Left ventricle myocardium inferior (tissue), 1 donor: ENCODE results near the gene RPP25L. TPM values are rescaled to one million over a fixed set of nuclear protein-coding genes. Genes with fewer than 3 reads are reported as not detected.

ENCODE experiments used
- DNase-seq: peaks from one replicate; pipeline ENCODE4 v3.0.0-alpha.2; 2020
- H3K27ac ChIP-seq: fragments of 200-600 bp; replicated peaks from 2 replicates; pipeline ENCODE4 v1.8.0; 2021
- H3K27me3 ChIP-seq: fragments of 200-600 bp; 2 replicates; pipeline ENCODE4 v1.8.0; 2021; ENCODE audit warnings: low read depth
- H3K36me3 ChIP-seq: fragments of 200-600 bp; 2 replicates; pipeline ENCODE4 v1.8.0; 2021
- H3K4me1 ChIP-seq: fragments of 200-600 bp; 2 replicates; pipeline ENCODE4 v1.8.0; 2021
- H3K4me3 ChIP-seq: fragments of 200-600 bp; 2 replicates; pipeline ENCODE4 v1.8.0; 2021; ENCODE audit warnings: mild to moderate bottlenecking, moderate library complexity
- H3K9me3 ChIP-seq: fragments of 200-600 bp; replicated peaks from 2 replicates; pipeline ENCODE4 v1.8.0; 2021
- intact Hi-C: fragments of 100-400 bp; cut with micrococcal nuclease; formaldehyde crosslinking; loops from one replicate; pipeline ENCODE4 v1.11.0; 2022
- total RNA-seq: library from RNA; stranded (reverse); fragmentation: NEBNext Ultra II Directional; extraction: Animal tissue kit (Norgen Biotek cat#: 25700); gene quantifications from one replicate; pipeline ENCODE4 v1.2.1, GENCODE V29; 2021
- TF ChIP-seq, protein P1 (sequence below): fragments of 200-600 bp; IDR thresholded peaks from 2 replicates; pipeline ENCODE4 v1.8.0; 2021; ENCODE audit warnings: antibody characterized with exemption, mild to moderate bottlenecking, borderline replicate concordance
- donor health status: DM: no; HTN: yes; CAD: no; lungs with severe emphysema.

Gene RPP25L
- total RNA-seq, 1 donor from 2014 or later, result 42.8 TPM

DNA sequence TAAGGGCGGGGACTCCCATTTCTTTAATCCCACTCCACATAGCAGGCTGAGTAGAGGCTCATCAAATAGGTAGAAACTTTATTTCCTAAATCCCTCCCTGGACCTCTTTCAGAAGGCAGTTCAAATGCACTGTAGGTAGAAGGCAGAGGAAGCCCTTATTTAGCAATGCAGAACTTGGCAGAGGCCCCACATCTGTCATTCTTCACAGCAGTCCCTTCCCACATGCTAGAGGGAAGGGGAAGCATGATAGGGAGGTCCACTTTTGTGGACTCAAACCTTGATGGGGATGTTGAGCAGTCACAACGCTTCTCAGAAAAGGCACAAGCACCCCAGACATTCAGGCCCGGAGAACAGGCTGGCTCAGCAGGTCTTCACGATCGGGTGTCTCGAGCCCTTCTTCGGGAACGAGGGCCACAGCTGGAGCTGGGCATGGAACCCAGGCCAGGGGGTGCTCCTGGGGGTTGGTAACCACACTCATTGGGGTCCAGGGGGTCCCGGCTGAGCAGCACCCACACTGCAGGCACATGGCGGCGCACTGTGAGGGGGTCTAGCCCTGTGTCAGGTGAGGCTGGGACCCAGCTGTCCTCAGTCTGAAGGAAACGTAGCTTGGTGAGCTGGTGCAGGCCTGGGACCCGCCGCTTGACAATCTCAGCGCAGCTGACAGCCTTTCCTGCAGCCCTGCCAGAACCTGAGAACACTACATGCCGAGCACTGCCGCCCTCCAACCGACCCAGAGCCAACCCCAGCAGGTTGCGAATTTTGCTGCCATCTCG is 1.3 kb downstream of the RPP25L start:
- Histone ChIP-seq H3K27ac (peak overlapping the region; percentile 95), H3K36me3 (peaks cover 23% of the 10 kb centered on the region), H3K27me3 (no peaks in the 10 kb centered on the region), H3K4me1 (peaks cover 33% of the 10 kb centered on the region), H3K4me3 (peak overlapping the region; percentile 89), H3K9me3 (no peaks in the 10 kb centered on the region)
- TF ChIP-seq, protein P1, sequence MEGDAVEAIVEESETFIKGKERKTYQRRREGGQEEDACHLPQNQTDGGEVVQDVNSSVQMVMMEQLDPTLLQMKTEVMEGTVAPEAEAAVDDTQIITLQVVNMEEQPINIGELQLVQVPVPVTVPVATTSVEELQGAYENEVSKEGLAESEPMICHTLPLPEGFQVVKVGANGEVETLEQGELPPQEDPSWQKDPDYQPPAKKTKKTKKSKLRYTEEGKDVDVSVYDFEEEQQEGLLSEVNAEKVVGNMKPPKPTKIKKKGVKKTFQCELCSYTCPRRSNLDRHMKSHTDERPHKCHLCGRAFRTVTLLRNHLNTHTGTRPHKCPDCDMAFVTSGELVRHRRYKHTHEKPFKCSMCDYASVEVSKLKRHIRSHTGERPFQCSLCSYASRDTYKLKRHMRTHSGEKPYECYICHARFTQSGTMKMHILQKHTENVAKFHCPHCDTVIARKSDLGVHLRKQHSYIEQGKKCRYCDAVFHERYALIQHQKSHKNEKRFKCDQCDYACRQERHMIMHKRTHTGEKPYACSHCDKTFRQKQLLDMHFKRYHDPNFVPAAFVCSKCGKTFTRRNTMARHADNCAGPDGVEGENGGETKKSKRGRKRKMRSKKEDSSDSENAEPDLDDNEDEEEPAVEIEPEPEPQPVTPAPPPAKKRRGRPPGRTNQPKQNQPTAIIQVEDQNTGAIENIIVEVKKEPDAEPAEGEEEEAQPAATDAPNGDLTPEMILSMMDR, result no peak
- intact Hi-C loops, result no loop called here
- DNase-seq, result no peak

DNA sequence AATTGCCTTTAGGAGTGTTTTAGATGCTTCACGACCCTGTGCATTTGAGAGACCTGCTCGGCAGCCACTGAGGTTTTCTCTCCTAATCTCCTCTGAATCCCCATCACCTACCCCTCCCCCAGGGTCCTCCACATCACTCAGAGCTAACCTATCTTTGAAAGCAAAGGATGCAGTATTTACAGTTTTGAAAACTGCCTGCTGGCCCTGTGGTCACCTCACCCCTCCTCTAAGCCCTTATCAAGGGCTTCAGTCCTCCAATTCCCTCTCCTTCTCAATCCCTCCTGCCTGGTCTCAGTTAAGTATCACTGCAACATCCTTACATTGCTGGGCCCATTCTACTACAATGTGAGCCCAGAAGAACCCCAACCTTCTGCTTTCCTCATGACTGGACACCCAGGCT is 4.6 kb downstream of the RPP25L start:
- H3K4me3 ChIP-seq, result no peak overlapping the region
- H3K9me3 ChIP-seq, result no peaks in the 10 kb centered on the region
- no peaks in the 10 kb centered on the region for H3K36me3 ChIP-seq
- no peak for DNase-seq
- H3K4me1 ChIP-seq, result peaks cover 24% of the 10 kb centered on the region
- H3K27me3 ChIP-seq, result no peaks in the 10 kb centered on the region
- H3K27ac ChIP-seq, result no peak overlapping the region
- TF ChIP-seq, protein P1, result no peak
- intact Hi-C loops, result loop anchor here (10.0 kb wide), 1 partner anchor 203 kb away; no protein-coding TSS in a partner anchor

DNA sequence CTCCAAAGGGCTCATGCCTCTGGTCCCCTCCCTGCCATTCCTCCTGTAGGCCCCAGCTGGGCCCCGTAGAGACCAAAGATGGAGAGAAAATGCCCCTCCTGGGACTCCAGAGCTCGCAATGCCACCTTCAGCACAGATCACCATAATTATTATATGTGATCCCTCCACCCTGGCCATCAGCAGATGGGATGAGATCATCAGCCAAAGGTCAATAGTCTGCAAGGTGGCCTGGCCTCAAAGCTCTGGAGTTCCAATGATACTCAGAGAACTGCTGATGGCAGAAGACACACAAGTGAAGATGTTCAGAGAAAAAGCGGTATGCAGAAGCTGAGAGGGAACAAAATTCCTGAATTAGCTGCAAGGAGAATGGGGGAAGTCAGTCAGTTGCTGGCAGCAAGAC is 5.0 kb downstream of the RPP25L start:
- Histone ChIP-seq H3K36me3 (no peaks in the 10 kb centered on the region), H3K27ac (no peak overlapping the region), H3K9me3 (no peaks in the 10 kb centered on the region), H3K4me3 (no peak overlapping the region), H3K27me3 (no peaks in the 10 kb centered on the region), H3K4me1 (peaks cover 22% of the 10 kb centered on the region)
- DNase-seq, result no peak
- TF ChIP-seq, protein P1, result no peak
- intact Hi-C loops, result loop anchor here (10.0 kb wide), 1 partner anchor 202 kb away; no protein-coding TSS in a partner anchor

DNA sequence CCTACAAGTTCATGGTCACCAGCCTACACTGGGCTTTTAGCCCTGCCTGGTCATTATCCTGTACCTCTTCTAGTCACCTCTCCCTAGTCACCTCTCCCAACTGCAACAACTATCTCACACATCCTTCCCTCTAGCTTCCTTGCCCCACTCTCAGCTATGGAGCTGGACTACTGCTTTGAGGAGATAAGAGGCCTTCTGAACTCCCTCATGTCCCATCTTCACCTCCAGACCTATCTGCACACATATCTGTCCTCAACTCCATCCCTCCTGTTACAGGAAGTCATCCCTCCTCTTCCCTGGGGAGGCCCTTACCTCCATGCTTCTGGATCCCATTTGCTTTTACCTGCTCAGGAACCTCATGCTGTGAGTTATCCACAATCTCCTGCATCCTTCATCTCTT is 5.7 kb downstream of the RPP25L start:
- DNase-seq, result no peak
- Histone ChIP-seq H3K36me3 (no peaks in the 10 kb centered on the region), H3K27ac (no peak overlapping the region), H3K4me3 (no peak overlapping the region), H3K27me3 (no peaks in the 10 kb centered on the region), H3K4me1 (peaks cover 15% of the 10 kb centered on the region), H3K9me3 (no peaks in the 10 kb centered on the region)
- intact Hi-C loops, result loop anchor here (10.0 kb wide), 1 partner anchor 201 kb away; no protein-coding TSS in a partner anchor
- TF ChIP-seq, protein P1, result no peak

DNA sequence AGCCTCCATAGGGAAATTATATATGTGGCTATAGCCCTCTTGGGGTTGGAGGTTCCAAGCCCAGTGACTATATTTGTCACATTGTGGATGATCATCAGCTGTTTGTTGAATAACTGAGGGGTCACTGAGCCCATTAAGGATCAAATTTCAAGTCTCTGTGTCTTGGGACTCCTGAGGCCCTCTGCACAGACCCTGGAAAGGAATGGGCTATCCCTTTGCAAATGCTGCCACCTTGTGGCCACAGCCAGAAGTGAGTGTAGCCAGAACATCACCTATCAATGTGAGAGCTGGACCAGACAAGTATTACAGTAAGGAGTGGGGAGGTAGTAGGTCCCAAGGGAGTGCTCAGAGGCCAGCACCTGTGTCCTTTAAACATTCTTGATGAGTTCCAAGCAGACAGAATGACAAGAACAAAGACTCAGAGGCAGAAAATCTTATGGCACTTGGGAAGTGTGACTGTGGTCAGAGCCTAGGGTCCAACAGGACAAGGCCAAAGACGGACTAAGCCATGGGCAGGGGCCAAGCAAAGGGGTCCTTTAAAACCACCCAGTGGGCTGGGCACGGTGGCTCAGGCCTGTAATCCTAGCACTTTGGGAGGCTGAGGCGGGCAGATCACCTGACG is 8.2 kb downstream of the RPP25L start:
- Histone ChIP-seq H3K4me3 (no peak overlapping the region), H3K27me3 (no peaks in the 10 kb centered on the region), H3K27ac (no peak overlapping the region), H3K9me3 (no peaks in the 10 kb centered on the region), H3K4me1 (peaks cover 7% of the 10 kb centered on the region), H3K36me3 (no peaks in the 10 kb centered on the region)
- peak; percentile 77 for DNase-seq
- intact Hi-C loops, result loop anchor here (10.0 kb wide), 1 partner anchor 199 kb away; no protein-coding TSS in a partner anchor
- TF ChIP-seq, protein P1, result peak; percentile 95
